Loucy (cell line): ENCODE measurements around the gene DNAH17.

Experiments
- CTCF ChIP-seq: fragments of 200-600 bp; sonication (generic); conservative IDR thresholded peaks from 2 replicates; pipeline ENCODE4 v1.5.1; 2014; ENCODE audit warnings: mild to moderate bottlenecking, antibody characterized with exemption, low read length
- EZH2phosphoT487 ChIP-seq: fragments of 200-600 bp; IDR thresholded peaks from 2 replicates; pipeline ENCODE4 v1.6.1; 2018; ENCODE audit warnings: antibody characterized with exemption, mild to moderate bottlenecking, moderate library complexity, borderline replicate concordance

DNA sequence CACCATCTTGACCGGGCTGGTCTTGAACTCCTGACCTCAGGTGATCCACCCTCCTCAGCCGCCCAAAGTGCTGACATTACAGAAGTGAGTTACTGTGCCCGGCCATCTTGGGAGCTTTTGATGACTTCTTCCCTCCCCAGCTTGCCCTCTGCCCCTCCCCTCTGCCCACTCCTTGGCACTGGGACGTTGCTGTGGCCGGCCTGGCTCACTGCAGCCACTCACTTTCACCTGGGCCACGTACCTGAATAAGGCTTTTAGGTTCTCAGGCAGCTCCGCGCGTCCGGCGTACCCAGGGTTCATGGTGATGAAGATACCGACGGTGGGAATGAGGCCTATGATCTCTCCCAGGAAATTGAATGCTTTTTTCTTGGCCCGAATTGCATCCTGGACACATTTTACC lies 81.6 kb downstream of the DNAH17 start:
- TF ChIP-seq CTCF = no peak
- TF ChIP-seq EZH2phosphoT487 = no peak
